Measurements from ENCODE around the gene ABCA7. TPM values are rescaled to one million over a fixed set of nuclear protein-coding genes. Genes with fewer than 3 reads are reported as not detected.

Gene ABCA7
- total and polyA plus RNA-seq, 2 of the 8 experiments (the other 6 are each of a cell fraction or from before 2014, with no cell fraction given), result 10.4 to 25.6 TPM

GRCh38 chr19:1072371-1073015 lies 32.6 kb downstream of the ABCA7 start:
- Histone ChIP-seq H2BK120ac (replicated peaks; ENCODE audit: low read depth, low read length) (no peak overlapping the region), H2BK5ac (ENCODE audit: low read depth, low read length) (no peak overlapping the region), H3K18ac (ENCODE audit: extremely low read depth, low read length) (no peak overlapping the region), H4K20me1 (replicated peaks in 1 of 2; ENCODE audit: control insufficient read depth in 1 of 2, insufficient read depth in 2 of 2, low read length in 2 of 2) (peaks cover 1 to 8% of the 10 kb centered on the region in 2 experiments), H3K56ac (replicated peaks; ENCODE audit: insufficient read length, low read depth, low read length) (no peak overlapping the region), H4K5ac (ENCODE audit: insufficient read length, low read depth, low read length) (no peak overlapping the region), H3K9me3 (ENCODE audit: insufficient read depth in 2 of 2, low read depth in 1 of 2, low read length in 1 of 2) (no peaks in the 10 kb centered on the region), H3K14ac (ENCODE audit: insufficient read length) (no peak overlapping the region), H4K8ac (ENCODE audit: extremely low read depth, insufficient read depth, low read length) (no peak overlapping the region; the same call in 1 of the 2 replicates), H3K23ac (ENCODE audit: insufficient read length) (no peak overlapping the region), H3K27ac (ENCODE audit: low read depth, low read length) (no peak overlapping the region), H3K79me1 (ENCODE audit: low read depth, low read length) (peaks cover 5% of the 10 kb centered on the region), H3K4me2 (ENCODE audit: insufficient read depth in 1 of 2, low read depth in 2 of 2, low read length in 2 of 2) (peak overlapping the region in 1 of 2 experiments; percentile 64; a peak in 1 of 4 replicates), H3K4ac (replicated peaks; ENCODE audit: insufficient read length, low read depth, low read length) (no peak overlapping the region), H2BK20ac (ENCODE audit: low read length) (no peak overlapping the region), H4K91ac (replicated peaks; ENCODE audit: insufficient read length, low read length) (no peak overlapping the region), H2AK5ac (ENCODE audit: low read depth, low read length) (peak overlapping the region; percentile 24; the same call in 1 of the 2 replicates), H3K4me3 (ENCODE audit: extremely low read depth in 1 of 4, insufficient read depth in 2 of 4, low read depth in 3 of 4, low read length in 4 of 4) (no peak overlapping the region), H3K36me3 (ENCODE audit: control insufficient read depth in 2 of 4, insufficient read depth in 4 of 4, low read length in 3 of 4) (peaks cover 0 to 20% (median 3%) of the 10 kb centered on the region in 4 experiments; a peak in 2 of 8 replicates), H3K9ac (replicated peaks in 1 of 4; ENCODE audit: extremely low read depth in 1 of 4, low read depth in 3 of 4, low read length in 3 of 4) (no peak overlapping the region), H2BK15ac (ENCODE audit: low read length) (no peak overlapping the region), H2BK12ac (ENCODE audit: low read depth, low read length) (0 out of 2 replicates have a peak overlapping the region, but pooled peaks have one; percentile 17), H3K27me3 (replicated peaks in 1 of 4; ENCODE audit: control insufficient read depth in 3 of 4, extremely low read depth in 1 of 4, insufficient read depth in 3 of 4, low read length in 3 of 4) (peaks cover 0 to 7% (median 3%) of the 10 kb centered on the region in 4 experiments; a peak in 4 of 7 replicates), H3K79me2 (ENCODE audit: control insufficient read depth in 1 of 2, insufficient read depth in 2 of 2, low read length in 2 of 2) (no peaks in the 10 kb centered on the region), H3K23me2 (ENCODE audit: low read depth, low read length) (peaks cover 3% of the 10 kb centered on the region; the same call in 1 of the 2 replicates), H2AFZ (ENCODE audit: low read length) (no peak overlapping the region), H3K4me1 (replicated peaks in 1 of 4; ENCODE audit: control insufficient read depth in 3 of 4, insufficient read depth in 4 of 4, low read length in 3 of 4) (peaks cover 0 to 6% (median 1%) of the 10 kb centered on the region in 4 experiments; a peak in 4 of 7 replicates)
- WGBS, 2 experiments (ENCODE audit: extremely low coverage in 1 of 2, insufficient coverage in 1 of 2, insufficient read length in 1 of 2, insufficient replicate concordance in 2 of 2, low coverage in 1 of 2, low lambda C conversion rate in 2 of 2, missing lambda C conversion rate in 1 of 2), result 93% methylated on average over 11 of the region's 11 CpGs; no CpG with 5 or more reads in 1 of the 2 experiments
- no peak for TF ChIP-seq SIRT6 (IDR thresholded peaks at IDR 0.05; ENCODE audit: low read length)
- peak; percentile 90; the same call in 1 of the 2 replicates for TF ChIP-seq KDM1A (IDR thresholded peaks at IDR 0.05; ENCODE audit: borderline replicate concordance, low read length)
- TF ChIP-seq CEBPB (IDR thresholded peaks at IDR 0.05; ENCODE audit: low read depth, low read length), result no peak
- no peak for TF ChIP-seq TEAD4 (IDR thresholded peaks at IDR 0.05; ENCODE audit: low read depth, low read length)
- no peak for TF ChIP-seq RFX5 (IDR thresholded peaks at IDR 0.05; ENCODE audit: borderline replicate concordance, low read depth, low read length)
- TF ChIP-seq RBBP5 (IDR thresholded peaks at IDR 0.05; ENCODE audit: borderline replicate concordance, low read depth, low read length), result no peak
- no peak for TF ChIP-seq TCF12 (IDR thresholded peaks at IDR 0.05; ENCODE audit: low read depth, low read length)
- FAIRE-seq (no peak), DNase-seq (ENCODE audit: low read depth in 1 of 2, low spot score in 2 of 2) (no peak)
- ChIA-PET CTCF (ENCODE audit: partially characterized antibody) (interaction anchor here (1.0 to 3.7 kb wide), 9 partner anchors 8 to 172 kb away, joined by 3 to 24 read pairs (median 4); partner anchors contain the start of gene ABCA7), POLR2A (ENCODE audit: partially characterized antibody) (interaction anchor here (0.6 to 7.1 kb wide), 14 partner anchors 8 to 197 kb away, joined by 3 to 52 read pairs (median 6); partner anchors contain the start of genes ABCA7, CIRBP and CNN2)
